H1 (cell line): ENCODE data around the gene WDR76. TPM values are rescaled to one million over a fixed set of nuclear protein-coding genes. Genes with fewer than 3 reads are reported as not detected.

Source experiments
- BACH1 ChIP-seq: IDR thresholded peaks from 2 replicates; pipeline ENCODE4 v1.6.1; 2012; ENCODE audit warnings: low read length, improper control_type of control experiment
- EP300 ChIP-seq, 2 experiments: IDR thresholded peaks; 1 replicate in 1 of 2; 2 replicates in 1 of 2; pipeline ENCODE4 v1.6.1; 2011 to 2012; ENCODE audit warnings: low read depth in 2 of 2, low read length in 2 of 2, mild to moderate bottlenecking in 2 of 2, borderline replicate concordance in 1 of 2, inconsistent platforms in 1 of 2, moderate library complexity in 1 of 2
- HDAC2 ChIP-seq, 2 experiments: fragments of 300-600 bp in 1 of 2; sonication (generic) in 1 of 2; IDR thresholded peaks; 2 replicates each; pipeline ENCODE4 v1.6.1; 2011 to 2012; ENCODE audit warnings: low read depth in 2 of 2, low read length in 2 of 2, mild to moderate bottlenecking in 2 of 2, moderate library complexity in 2 of 2, borderline replicate concordance in 1 of 2, inconsistent platforms in 1 of 2
- RFX5 ChIP-seq: IDR thresholded peaks from 2 replicates; pipeline ENCODE4 v1.6.1; 2011; ENCODE audit warnings: low read depth, low read length, improper control_type of control experiment, borderline replicate concordance
- TAF7 ChIP-seq: optimal IDR thresholded peaks from 2 replicates; pipeline ENCODE3; 2011; ENCODE audit warnings: low read depth, mild to moderate bottlenecking, inconsistent platforms, low read length, moderate library complexity, borderline replicate concordance
- polyA plus RNA-seq, 7 experiments: library from polyadenylated mRNA; depleted of rRNA in 3 of 7; stranded (reverse) in 5 of 7; unstranded in 2 of 7; fragments of >200 nt in 5 of 7; fragments of 200-250 nt in 2 of 7; gene quantifications; 1 replicate in 5 of 7; 2 replicates in 1 of 7; 4 replicates in 1 of 7; pipeline versions ENCODE4 v1.2.1 to v1.2.3, GENCODE V29; 2011 to 2013; ENCODE audit warnings: missing spikeins in 2 of 7, mixed read lengths in 2 of 7
- total RNA-seq: library from RNA; stranded (reverse); fragmentation: NEBNext Ultra II Directional; extraction: Animal tissue kit (Norgen Biotek cat#: 25700); gene quantifications from 2 replicates; pipeline ENCODE4 v1.2.1, GENCODE V29; 2021

WDR76 gene
- total and polyA plus RNA-seq, 2 of the 8 experiments (the other 6 are each of a cell fraction or from before 2014, with no cell fraction given): 4.1 to 18.9 TPM

DNA sequence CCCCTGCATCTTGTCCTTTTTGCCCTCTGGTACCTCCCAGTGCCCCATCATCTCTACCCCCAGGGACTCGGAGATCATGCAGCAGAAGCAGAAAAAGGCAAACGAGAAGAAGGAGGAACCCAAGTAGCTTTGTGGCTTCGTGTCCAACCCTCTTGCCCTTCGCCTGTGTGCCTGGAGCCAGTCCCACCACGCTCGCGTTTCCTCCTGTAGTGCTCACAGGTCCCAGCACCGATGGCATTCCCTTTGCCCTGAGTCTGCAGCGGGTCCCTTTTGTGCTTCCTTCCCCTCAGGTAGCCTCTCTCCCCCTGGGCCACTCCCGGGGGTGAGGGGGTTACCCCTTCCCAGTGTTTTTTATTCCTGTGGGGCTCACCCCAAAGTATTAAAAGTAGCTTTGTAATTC lies 33.2 kb upstream of the WDR76 start (continued):
- no peak for TF ChIP-seq EP300 (IDR thresholded peaks at IDR 0.05; ENCODE audit: borderline replicate concordance in 1 of 2, low read depth in 2 of 2, low read length in 2 of 2)
- TF ChIP-seq HDAC2 (IDR thresholded peaks at IDR 0.05; ENCODE audit: borderline replicate concordance in 1 of 2, low read depth in 2 of 2, low read length in 2 of 2): no peak
- no peak for TF ChIP-seq RFX5
- no peak for TF ChIP-seq TAF7
- TF ChIP-seq BACH1: no peak
- TF ChIP-seq, all 59 proteins: peak for 0
